ENCODE data around the gene LIF. TPM values are rescaled to one million over a fixed set of nuclear protein-coding genes. Genes with fewer than 3 reads are reported as not detected.

LIF gene
- total RNA-seq, 1 experiment from 2014 or later, result 75.4 TPM

DNA sequence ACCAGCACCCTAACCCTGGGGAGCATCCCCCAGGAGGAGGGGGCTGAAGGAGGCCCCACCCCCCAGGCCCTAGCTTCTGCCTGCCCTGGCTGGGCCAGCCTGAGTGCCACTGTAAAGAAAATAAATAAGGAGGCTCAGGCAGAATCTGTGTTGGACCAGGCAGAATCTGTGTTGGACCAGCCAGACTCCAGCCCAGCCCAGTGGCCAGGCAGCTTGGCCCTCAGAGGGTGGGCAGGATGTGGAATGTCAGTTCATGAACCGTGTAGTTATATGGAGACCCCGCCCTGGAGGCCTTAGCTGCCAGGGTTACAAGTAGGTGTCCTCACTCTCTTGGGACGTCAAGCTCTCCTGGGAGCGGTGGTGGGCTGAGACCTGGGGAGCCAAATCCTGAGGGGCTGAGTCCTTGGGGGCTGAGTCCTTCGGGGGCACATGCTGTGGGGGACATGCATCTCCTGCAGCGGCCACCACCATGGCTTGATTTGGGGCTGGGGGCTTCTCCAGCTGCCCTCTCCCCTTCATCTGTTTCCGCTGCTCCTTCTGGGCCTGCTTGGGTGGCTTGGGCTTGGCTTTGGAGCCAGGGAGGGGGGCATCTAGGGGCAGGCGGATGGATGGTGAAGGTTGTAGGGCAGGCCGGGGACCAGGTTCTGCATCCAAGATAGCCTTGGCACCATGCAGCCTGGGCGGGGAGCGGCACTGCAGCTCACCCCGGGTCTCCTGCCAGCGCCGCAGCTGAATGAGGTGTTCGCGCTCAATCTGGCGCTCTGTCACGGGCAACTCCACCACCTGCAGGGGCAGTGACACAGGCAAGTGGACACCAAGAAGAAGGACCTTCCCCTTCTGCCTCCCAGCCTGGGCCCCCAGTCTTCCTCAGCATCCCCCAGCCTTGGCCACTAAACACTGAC, 45.8 kb upstream of the LIF start:
- Histone ChIP-seq H3K36me3 (ENCODE audit: control insufficient read depth in 1 of 2, insufficient read depth in 2 of 2, low read length in 2 of 2) (peaks cover 2 to 4% of the 10 kb centered on the region in 2 experiments; a peak in 2 of 4 replicates), H3K4me2 (ENCODE audit: low read length) (no peak overlapping the region), H3K27ac (ENCODE audit: low read depth, low read length) (no peak overlapping the region), H3K9ac (ENCODE audit: low read length) (no peak overlapping the region), H3K9me3 (ENCODE audit: control insufficient read depth in 1 of 2, insufficient read depth in 1 of 2, low read depth in 1 of 2, low read length in 2 of 2) (no peaks in the 10 kb centered on the region), H3K79me2 (ENCODE audit: insufficient read depth, low read length) (no peaks in the 10 kb centered on the region), H3K9me2 (ENCODE audit: insufficient read depth) (no peaks in the 10 kb centered on the region), H3K4me1 (ENCODE audit: control insufficient read depth in 1 of 2, insufficient read depth in 2 of 2, low read length in 2 of 2) (peaks cover 33 to 39% of the 10 kb centered on the region in 2 experiments), H2AFZ (ENCODE audit: low read depth, low read length, poor library complexity, severe bottlenecking) (no peak overlapping the region), H4K20me1 (ENCODE audit: insufficient read depth) (no peaks in the 10 kb centered on the region), H3K27me3 (ENCODE audit: insufficient read depth, low read length) (no peaks in the 10 kb centered on the region), H3K4me3 (replicated peaks in 1 of 2; ENCODE audit: low read depth in 1 of 2, low read length in 2 of 2) (no peak overlapping the region)
- ATAC-seq (no peak), DNase-seq (ENCODE audit: low read depth, low spot score) (no peak)
- intact Hi-C loops (cut with micrococcal nuclease), result no loop called here
- CTCF ChIA-PET, result interaction anchor here (5.4 kb wide), 1 partner anchor 34 kb away, joined by 81 read pairs; the partner anchor contains the start of gene TBC1D10A
- POLR2A ChIA-PET, result no interaction called here
- no TSS peak for BruUV-seq (replicated peaks)
- TF ChIP-seq POLR2A (IDR thresholded peaks at IDR 0.05; ENCODE audit: borderline replicate concordance, extremely low read depth, insufficient read depth, insufficient read length), result no peak
- TF ChIP-seq TCF7L2 (IDR thresholded peaks at IDR 0.05; ENCODE audit: borderline replicate concordance, extremely low read depth, insufficient read depth, insufficient read length), result no peak
- TF ChIP-seq, protein P1, sequence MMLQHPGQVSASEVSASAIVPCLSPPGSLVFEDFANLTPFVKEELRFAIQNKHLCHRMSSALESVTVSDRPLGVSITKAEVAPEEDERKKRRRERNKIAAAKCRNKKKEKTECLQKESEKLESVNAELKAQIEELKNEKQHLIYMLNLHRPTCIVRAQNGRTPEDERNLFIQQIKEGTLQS (IDR thresholded peaks at IDR 0.05), result no peak
- TF ChIP-seq SP1 (IDR thresholded peaks at IDR 0.05; ENCODE audit: low read depth), result no peak
- TF ChIP-seq EGR1 (IDR thresholded peaks at IDR 0.05; ENCODE audit: low read depth), result no peak
- no peak for TF ChIP-seq ZNF274 (IDR thresholded peaks at IDR 0.05; ENCODE audit: low read depth, low read length)
- TF ChIP-seq, protein P2, sequence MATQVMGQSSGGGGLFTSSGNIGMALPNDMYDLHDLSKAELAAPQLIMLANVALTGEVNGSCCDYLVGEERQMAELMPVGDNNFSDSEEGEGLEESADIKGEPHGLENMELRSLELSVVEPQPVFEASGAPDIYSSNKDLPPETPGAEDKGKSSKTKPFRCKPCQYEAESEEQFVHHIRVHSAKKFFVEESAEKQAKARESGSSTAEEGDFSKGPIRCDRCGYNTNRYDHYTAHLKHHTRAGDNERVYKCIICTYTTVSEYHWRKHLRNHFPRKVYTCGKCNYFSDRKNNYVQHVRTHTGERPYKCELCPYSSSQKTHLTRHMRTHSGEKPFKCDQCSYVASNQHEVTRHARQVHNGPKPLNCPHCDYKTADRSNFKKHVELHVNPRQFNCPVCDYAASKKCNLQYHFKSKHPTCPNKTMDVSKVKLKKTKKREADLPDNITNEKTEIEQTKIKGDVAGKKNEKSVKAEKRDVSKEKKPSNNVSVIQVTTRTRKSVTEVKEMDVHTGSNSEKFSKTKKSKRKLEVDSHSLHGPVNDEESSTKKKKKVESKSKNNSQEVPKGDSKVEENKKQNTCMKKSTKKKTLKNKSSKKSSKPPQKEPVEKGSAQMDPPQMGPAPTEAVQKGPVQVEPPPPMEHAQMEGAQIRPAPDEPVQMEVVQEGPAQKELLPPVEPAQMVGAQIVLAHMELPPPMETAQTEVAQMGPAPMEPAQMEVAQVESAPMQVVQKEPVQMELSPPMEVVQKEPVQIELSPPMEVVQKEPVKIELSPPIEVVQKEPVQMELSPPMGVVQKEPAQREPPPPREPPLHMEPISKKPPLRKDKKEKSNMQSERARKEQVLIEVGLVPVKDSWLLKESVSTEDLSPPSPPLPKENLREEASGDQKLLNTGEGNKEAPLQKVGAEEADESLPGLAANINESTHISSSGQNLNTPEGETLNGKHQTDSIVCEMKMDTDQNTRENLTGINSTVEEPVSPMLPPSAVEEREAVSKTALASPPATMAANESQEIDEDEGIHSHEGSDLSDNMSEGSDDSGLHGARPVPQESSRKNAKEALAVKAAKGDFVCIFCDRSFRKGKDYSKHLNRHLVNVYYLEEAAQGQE (IDR thresholded peaks at IDR 0.05; ENCODE audit: low read depth), result no peak
- TF ChIP-seq SRF (IDR thresholded peaks at IDR 0.05; ENCODE audit: low read depth), result no peak
- no peak for TF ChIP-seq YY1 (IDR thresholded peaks at IDR 0.05; ENCODE audit: extremely low read depth, insufficient replicate concordance, low read depth, low read length)
- no peak for TF ChIP-seq MAX (IDR thresholded peaks at IDR 0.05)
- TF ChIP-seq CEBPB (IDR thresholded peaks at IDR 0.05; ENCODE audit: low read depth), result no peak
- TF ChIP-seq EZH2 (IDR thresholded peaks at IDR 0.05), result no peak
- TF ChIP-seq ZFX (IDR thresholded peaks at IDR 0.05), result no peak
- no peak for TF ChIP-seq ELF1 (IDR thresholded peaks at IDR 0.05; ENCODE audit: borderline replicate concordance, low read depth)
- TF ChIP-seq, protein P3, sequence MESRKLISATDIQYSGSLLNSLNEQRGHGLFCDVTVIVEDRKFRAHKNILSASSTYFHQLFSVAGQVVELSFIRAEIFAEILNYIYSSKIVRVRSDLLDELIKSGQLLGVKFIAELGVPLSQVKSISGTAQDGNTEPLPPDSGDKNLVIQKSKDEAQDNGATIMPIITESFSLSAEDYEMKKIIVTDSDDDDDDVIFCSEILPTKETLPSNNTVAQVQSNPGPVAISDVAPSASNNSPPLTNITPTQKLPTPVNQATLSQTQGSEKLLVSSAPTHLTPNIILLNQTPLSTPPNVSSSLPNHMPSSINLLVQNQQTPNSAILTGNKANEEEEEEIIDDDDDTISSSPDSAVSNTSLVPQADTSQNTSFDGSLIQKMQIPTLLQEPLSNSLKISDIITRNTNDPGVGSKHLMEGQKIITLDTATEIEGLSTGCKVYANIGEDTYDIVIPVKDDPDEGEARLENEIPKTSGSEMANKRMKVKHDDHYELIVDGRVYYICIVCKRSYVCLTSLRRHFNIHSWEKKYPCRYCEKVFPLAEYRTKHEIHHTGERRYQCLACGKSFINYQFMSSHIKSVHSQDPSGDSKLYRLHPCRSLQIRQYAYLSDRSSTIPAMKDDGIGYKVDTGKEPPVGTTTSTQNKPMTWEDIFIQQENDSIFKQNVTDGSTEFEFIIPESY (IDR thresholded peaks at IDR 0.05; ENCODE audit: extremely low read depth, insufficient replicate concordance, low read length), result no peak
- TF ChIP-seq JUND (IDR thresholded peaks at IDR 0.05), result no peak
- TF ChIP-seq POLR2AphosphoS5 (IDR thresholded peaks at IDR 0.05; ENCODE audit: low read depth, low read length), result no peak
- no peak for TF ChIP-seq EZH2phosphoT487 (IDR thresholded peaks at IDR 0.05; ENCODE audit: borderline replicate concordance)
- TF ChIP-seq RAD21 (IDR thresholded peaks at IDR 0.05; ENCODE audit: low read depth), result no peak
- RAD21 ChIA-PET (ENCODE audit: low non-redundant PET in 1 of 2, low total read pairs in 2 of 2, uncharacterized antibody in 2 of 2, unreplicated experiment in 2 of 2), result interaction anchor here (0.6 to 1.1 kb wide), 2 partner anchors 10 to 35 kb away, joined by 3 to 9 read pairs; partner anchors contain the start of gene TBC1D10A (in 1 of the 2)
